ENCODE data around the gene COL4A3.

Gene COL4A3

DNA sequence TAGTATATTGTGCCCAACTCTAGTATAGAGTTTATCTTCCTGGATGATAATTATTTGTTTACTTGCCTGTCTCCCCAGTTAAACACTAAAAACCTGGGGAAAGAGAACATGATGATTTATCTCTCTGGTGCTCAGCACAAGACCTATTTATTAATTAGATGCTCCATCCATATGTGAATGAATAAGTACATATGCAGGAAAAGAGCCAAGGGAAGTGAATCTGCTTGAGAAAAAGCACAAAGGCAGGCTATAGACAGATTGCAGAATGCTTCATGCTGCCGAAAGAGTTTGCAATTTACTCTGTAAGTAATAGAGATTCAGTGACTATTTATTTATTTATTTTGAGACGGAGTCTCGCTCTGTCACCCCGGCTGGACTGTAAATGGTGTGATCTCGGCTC, 123.3 kb downstream of the COL4A3 start:
- H3K9me3 ChIP-seq (ENCODE audit: low read length) = no peaks in the 10 kb centered on the region
- no peaks in the 10 kb centered on the region for H3F3A ChIP-seq (ENCODE audit: insufficient read depth, low read length)
- H3K27me3 ChIP-seq (ENCODE audit: insufficient read depth, low read length) = no peaks in the 10 kb centered on the region
- H3K4me1 ChIP-seq (ENCODE audit: insufficient read depth, low read length, severe bottlenecking) = no peaks in the 10 kb centered on the region
- H3K79me2 ChIP-seq (ENCODE audit: insufficient read depth, low read length) = no peaks in the 10 kb centered on the region
- no peak overlapping the region for H3K4me2 ChIP-seq (ENCODE audit: low read length)
- no peak overlapping the region for H3K27ac ChIP-seq (ENCODE audit: low read depth, low read length, poor library complexity, severe bottlenecking)
- H4K20me1 ChIP-seq (ENCODE audit: insufficient read depth, low read length) = no peaks in the 10 kb centered on the region
- H2AFZ ChIP-seq (ENCODE audit: low read length) = no peak overlapping the region
- no peak overlapping the region for H3K9ac ChIP-seq (ENCODE audit: low read length)
- no peak for TF ChIP-seq EZH2 (IDR thresholded peaks at IDR 0.05; ENCODE audit: borderline replicate concordance, low read length)
- no peak overlapping the region for H3K4me3 ChIP-seq (ENCODE audit: low read depth, low read length, poor library complexity, severe bottlenecking)
- no peaks in the 10 kb centered on the region for H3K9me2 ChIP-seq (ENCODE audit: low read depth, low read length)
- H3K36me3 ChIP-seq (ENCODE audit: insufficient read depth, low read length) = peaks cover 52% of the 10 kb centered on the region

DNA sequence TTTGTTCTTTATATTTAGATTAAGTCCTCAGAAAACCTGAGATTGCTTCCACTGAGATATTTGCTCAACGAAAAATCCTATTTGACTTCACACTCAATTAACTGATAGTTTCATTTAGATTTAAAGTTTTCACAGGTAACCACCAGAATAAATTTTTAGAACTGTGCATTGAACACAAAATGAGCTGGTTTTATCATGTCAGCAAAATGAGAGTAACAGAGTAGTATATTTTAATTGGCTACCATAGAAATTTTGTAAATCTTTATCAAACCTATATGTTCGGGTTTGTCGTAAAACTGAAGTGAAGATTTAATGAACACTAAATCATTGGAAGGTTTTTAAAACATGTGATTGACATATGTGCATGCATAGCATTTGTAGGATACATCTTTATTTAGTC, 127.9 kb downstream of the COL4A3 start:
- Histone ChIP-seq H3K79me2 (ENCODE audit: insufficient read depth, low read length) (no peaks in the 10 kb centered on the region), H3K27me3 (ENCODE audit: insufficient read depth, low read length) (no peaks in the 10 kb centered on the region), H3K9me3 (ENCODE audit: low read length) (no peaks in the 10 kb centered on the region), H3K4me2 (ENCODE audit: low read length) (no peak overlapping the region), H3K9ac (ENCODE audit: low read length) (no peak overlapping the region), H4K20me1 (ENCODE audit: insufficient read depth, low read length) (no peaks in the 10 kb centered on the region), H3K27ac (ENCODE audit: low read depth, low read length, poor library complexity, severe bottlenecking) (no peak overlapping the region), H2AFZ (ENCODE audit: low read length) (no peak overlapping the region), H3K4me1 (ENCODE audit: insufficient read depth, low read length, severe bottlenecking) (no peaks in the 10 kb centered on the region), H3K4me3 (ENCODE audit: low read depth, low read length, poor library complexity, severe bottlenecking) (no peak overlapping the region), H3F3A (ENCODE audit: insufficient read depth, low read length) (no peaks in the 10 kb centered on the region), H3K9me2 (ENCODE audit: low read depth, low read length) (no peaks in the 10 kb centered on the region), H3K36me3 (ENCODE audit: insufficient read depth, low read length) (peaks cover 50% of the 10 kb centered on the region; the same call in 1 of the 2 replicates)
- no peak for TF ChIP-seq EZH2 (IDR thresholded peaks at IDR 0.05; ENCODE audit: borderline replicate concordance, low read length)
- TF ChIP-seq, protein P1, sequence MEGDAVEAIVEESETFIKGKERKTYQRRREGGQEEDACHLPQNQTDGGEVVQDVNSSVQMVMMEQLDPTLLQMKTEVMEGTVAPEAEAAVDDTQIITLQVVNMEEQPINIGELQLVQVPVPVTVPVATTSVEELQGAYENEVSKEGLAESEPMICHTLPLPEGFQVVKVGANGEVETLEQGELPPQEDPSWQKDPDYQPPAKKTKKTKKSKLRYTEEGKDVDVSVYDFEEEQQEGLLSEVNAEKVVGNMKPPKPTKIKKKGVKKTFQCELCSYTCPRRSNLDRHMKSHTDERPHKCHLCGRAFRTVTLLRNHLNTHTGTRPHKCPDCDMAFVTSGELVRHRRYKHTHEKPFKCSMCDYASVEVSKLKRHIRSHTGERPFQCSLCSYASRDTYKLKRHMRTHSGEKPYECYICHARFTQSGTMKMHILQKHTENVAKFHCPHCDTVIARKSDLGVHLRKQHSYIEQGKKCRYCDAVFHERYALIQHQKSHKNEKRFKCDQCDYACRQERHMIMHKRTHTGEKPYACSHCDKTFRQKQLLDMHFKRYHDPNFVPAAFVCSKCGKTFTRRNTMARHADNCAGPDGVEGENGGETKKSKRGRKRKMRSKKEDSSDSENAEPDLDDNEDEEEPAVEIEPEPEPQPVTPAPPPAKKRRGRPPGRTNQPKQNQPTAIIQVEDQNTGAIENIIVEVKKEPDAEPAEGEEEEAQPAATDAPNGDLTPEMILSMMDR (IDR thresholded peaks at IDR 0.05; ENCODE audit: low read length) = no peak

DNA sequence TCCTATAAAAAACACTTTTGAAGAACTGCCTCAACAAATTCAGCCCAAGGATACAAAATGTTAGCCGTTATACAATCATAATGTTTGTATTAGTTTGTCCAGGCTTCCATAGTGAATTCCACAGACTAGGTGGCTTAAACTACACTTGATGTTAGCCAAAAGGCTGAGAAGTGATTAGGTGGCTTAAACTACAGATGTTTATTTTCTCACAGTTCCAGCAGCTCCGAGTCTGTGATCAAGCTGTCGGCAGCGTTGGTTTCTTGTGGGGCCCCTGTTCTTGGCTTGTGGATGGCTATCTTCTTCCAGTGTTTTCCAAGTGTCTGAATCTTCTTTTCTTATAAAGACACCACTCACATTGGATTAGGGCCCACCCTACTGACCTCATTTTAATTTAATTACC, 129.1 kb downstream of the COL4A3 start:
- Histone ChIP-seq H3K9ac (ENCODE audit: low read length) (no peak overlapping the region), H3K79me2 (ENCODE audit: insufficient read depth, low read length) (no peaks in the 10 kb centered on the region), H3K4me2 (ENCODE audit: low read length) (no peak overlapping the region), H3K27me3 (ENCODE audit: insufficient read depth, low read length) (no peaks in the 10 kb centered on the region), H3K9me3 (ENCODE audit: low read length) (no peaks in the 10 kb centered on the region), H3K4me3 (ENCODE audit: low read depth, low read length, poor library complexity, severe bottlenecking) (no peak overlapping the region), H3K4me1 (ENCODE audit: insufficient read depth, low read length, severe bottlenecking) (no peaks in the 10 kb centered on the region), H3F3A (ENCODE audit: insufficient read depth, low read length) (no peaks in the 10 kb centered on the region), H3K27ac (ENCODE audit: low read depth, low read length, poor library complexity, severe bottlenecking) (no peak overlapping the region), H3K9me2 (ENCODE audit: low read depth, low read length) (no peaks in the 10 kb centered on the region), H3K36me3 (ENCODE audit: insufficient read depth, low read length) (peaks cover 60% of the 10 kb centered on the region; the same call in 1 of the 2 replicates), H2AFZ (ENCODE audit: low read length) (no peak overlapping the region), H4K20me1 (ENCODE audit: insufficient read depth, low read length) (no peaks in the 10 kb centered on the region)
- no peak for TF ChIP-seq EZH2 (IDR thresholded peaks at IDR 0.05; ENCODE audit: borderline replicate concordance, low read length)
- TF ChIP-seq, protein P1 (IDR thresholded peaks at IDR 0.05; ENCODE audit: low read length) = no peak

DNA sequence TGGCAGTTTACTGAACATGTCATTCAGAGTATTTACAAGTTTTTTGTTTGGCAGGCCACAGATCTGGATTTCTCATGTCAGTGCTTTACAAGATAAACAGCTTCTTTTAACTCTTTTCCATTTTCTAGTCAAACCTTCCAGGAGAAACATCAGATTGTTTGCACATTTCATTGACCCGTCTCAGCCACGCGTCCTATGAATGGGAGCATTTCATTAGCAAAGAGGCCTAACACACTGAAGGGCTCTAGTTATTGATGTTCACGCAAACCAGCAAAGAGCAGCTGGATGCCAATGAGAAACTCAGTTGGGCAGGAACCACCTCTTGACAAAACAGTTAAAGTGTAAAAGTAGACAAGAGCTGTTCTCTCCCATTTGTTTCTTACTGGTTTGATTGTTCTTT, 131.4 kb downstream of the COL4A3 start:
- Histone ChIP-seq H3K4me3 (ENCODE audit: low read depth, low read length, poor library complexity, severe bottlenecking) (no peak overlapping the region), H2AFZ (ENCODE audit: low read length) (no peak overlapping the region)

More for the DNA sequence above, 131.4 kb downstream of the COL4A3 start:
- H3K79me2 ChIP-seq (ENCODE audit: insufficient read depth, low read length) = no peaks in the 10 kb centered on the region
- no peaks in the 10 kb centered on the region for H3K27me3 ChIP-seq (ENCODE audit: insufficient read depth, low read length)
- no peak overlapping the region for H3K4me2 ChIP-seq (ENCODE audit: low read length)
- H3K9ac ChIP-seq (ENCODE audit: low read length) = no peak overlapping the region
- no peaks in the 10 kb centered on the region for H3K9me3 ChIP-seq (ENCODE audit: low read length)
- TF ChIP-seq, protein P1 (IDR thresholded peaks at IDR 0.05; ENCODE audit: low read length) = no peak
- no peak for TF ChIP-seq EZH2 (IDR thresholded peaks at IDR 0.05; ENCODE audit: borderline replicate concordance, low read length)
- H3K4me1 ChIP-seq (ENCODE audit: insufficient read depth, low read length, severe bottlenecking) = no peaks in the 10 kb centered on the region
- H4K20me1 ChIP-seq (ENCODE audit: insufficient read depth, low read length) = no peaks in the 10 kb centered on the region
- H3K27ac ChIP-seq (ENCODE audit: low read depth, low read length, poor library complexity, severe bottlenecking) = no peak overlapping the region
- H3K9me2 ChIP-seq (ENCODE audit: low read depth, low read length) = no peaks in the 10 kb centered on the region
- no peaks in the 10 kb centered on the region for H3F3A ChIP-seq (ENCODE audit: insufficient read depth, low read length)
- H3K36me3 ChIP-seq (ENCODE audit: insufficient read depth, low read length) = peaks cover 61% of the 10 kb centered on the region; the same call in 1 of the 2 replicates

Data from OCI-LY1 (cell line).